CD14-positive monocyte (primary cell): ENCODE results near the gene PLIN3. TPM values are rescaled to one million over a fixed set of nuclear protein-coding genes. Genes with fewer than 3 reads are reported as not detected.

Experiments
- DNase-seq, 3 donors: peaks; one replicate each; pipeline ENCODE4 v3.0.0-alpha.2; 2011 to 2022
- H2AFZ ChIP-seq: 2 replicates; pipeline ENCODE4 v1.6.0; 2012; ENCODE audit warnings: mild to moderate bottlenecking, low read depth, low read length, inconsistent platforms; ENCODE audit not compliant: insufficient read depth, poor library complexity, severe bottlenecking
- H3K27ac ChIP-seq, 2 donors: 1 replicate in 1 of 2; 2 replicates in 1 of 2; pipeline ENCODE4 v1.5.1; 2012 to 2013; ENCODE audit warnings: low read length in 2 of 2, control low read depth in 1 of 2, inconsistent platforms in 1 of 2, low read depth in 1 of 2, mild to moderate bottlenecking in 1 of 2
- H3K27me3 ChIP-seq, 2 donors: one replicate each; pipeline versions ENCODE4 v1.6.0 to v1.6.1; 2011 to 2013; ENCODE audit warnings: low read length in 2 of 2; ENCODE audit not compliant: control insufficient read depth in 2 of 2, insufficient read depth in 2 of 2
- H3K36me3 ChIP-seq, 2 donors: replicated peaks in 1 of 2; 1 replicate in 1 of 2; 2 replicates in 1 of 2; pipeline versions ENCODE4 v1.5.1 to v1.6.1; 2012 to 2013; ENCODE audit warnings: low read length in 2 of 2, control low read depth in 1 of 2, inconsistent platforms in 1 of 2, mild to moderate bottlenecking in 1 of 2; ENCODE audit not compliant: insufficient read depth in 2 of 2, control insufficient read depth in 1 of 2
- H3K4me1 ChIP-seq, 2 donors: 1 replicate in 1 of 2; 2 replicates in 1 of 2; pipeline versions ENCODE4 v1.5.1 to v1.6.1; 2012 to 2013; ENCODE audit warnings: low read length in 2 of 2, control low read depth in 1 of 2, inconsistent platforms in 1 of 2, mild to moderate bottlenecking in 1 of 2, moderate library complexity in 1 of 2; ENCODE audit not compliant: insufficient read depth in 2 of 2, control insufficient read depth in 1 of 2
- H3K4me2 ChIP-seq: replicated peaks from 2 replicates; pipeline ENCODE3; 2012; ENCODE audit warnings: low read length, moderate library complexity, mild to moderate bottlenecking; ENCODE audit not compliant: poor library complexity, severe bottlenecking; ENCODE audit errors: extremely low read depth
- H3K4me3 ChIP-seq, 3 experiments: fragments of 200-600 bp in 1 of 3; sonication (generic) in 1 of 3; replicated peaks in 1 of 3; 1 replicate in 2 of 3; 2 replicates in 1 of 3; pipeline ENCODE4 v1.5.1; 2011 to 2013; ENCODE audit warnings: low read length in 3 of 3, mild to moderate bottlenecking in 3 of 3, control low read depth in 2 of 3, low read depth in 2 of 3, inconsistent platforms in 1 of 3, moderate library complexity in 1 of 3
- H3K79me2 ChIP-seq: 2 replicates; pipeline ENCODE4 v1.6.0; 2012; ENCODE audit warnings: mild to moderate bottlenecking, control low read depth, inconsistent platforms, low read length, moderate library complexity; ENCODE audit not compliant: insufficient read depth
- H3K9ac ChIP-seq: 2 replicates; pipeline ENCODE4 v1.6.0; 2017; ENCODE audit warnings: low read length, mild to moderate bottlenecking; ENCODE audit not compliant: insufficient read depth, poor library complexity, severe bottlenecking
- H3K9me3 ChIP-seq, 2 donors: replicated peaks in 1 of 2; 1 replicate in 1 of 2; 2 replicates in 1 of 2; pipeline versions ENCODE4 v1.5.1 to v1.6.1; 2012 to 2013; ENCODE audit warnings: low read length in 2 of 2, control low read depth in 1 of 2; ENCODE audit not compliant: control insufficient read depth in 1 of 2, insufficient read depth in 1 of 2
- H4K20me1 ChIP-seq: 2 replicates; pipeline ENCODE4 v1.6.0; 2012; ENCODE audit warnings: mild to moderate bottlenecking, low read length, control low read depth, moderate library complexity; ENCODE audit not compliant: insufficient read depth
- H3K27ac Mint-ChIP-seq, 7 donors: one replicate each; pipeline ENCODE4 v1.8.0; 2020; ENCODE audit warnings: mild to moderate bottlenecking in 7 of 7, mixed read lengths in 7 of 7, moderate library complexity in 6 of 7, inconsistent platforms in 2 of 7
- H3K27me3 Mint-ChIP-seq, 3 donors: one replicate each; pipeline ENCODE4 v1.8.0; 2021 to 2022; ENCODE audit warnings: low read depth in 3 of 3, mild to moderate bottlenecking in 3 of 3, mixed read lengths in 3 of 3, moderate library complexity in 3 of 3, inconsistent platforms in 1 of 3
- H3K36me3 Mint-ChIP-seq, 2 donors: one replicate each; pipeline ENCODE4 v1.8.0; 2020; ENCODE audit warnings: mixed read lengths in 2 of 2, inconsistent platforms in 1 of 2, mild to moderate bottlenecking in 1 of 2
- H3K4me1 Mint-ChIP-seq: one replicate; pipeline ENCODE4 v1.8.0; 2020; ENCODE audit warnings: mild to moderate bottlenecking, mixed read lengths
- H3K4me3 Mint-ChIP-seq, 2 donors: one replicate each; pipeline ENCODE4 v1.8.0; 2020; ENCODE audit warnings: mild to moderate bottlenecking in 2 of 2, mixed read lengths in 2 of 2, moderate library complexity in 1 of 2
- H3K9me3 Mint-ChIP-seq, 7 donors: one replicate each; pipeline ENCODE4 v1.8.0; 2020 to 2022; ENCODE audit warnings: mixed read lengths in 7 of 7, mild to moderate bottlenecking in 6 of 7, moderate library complexity in 6 of 7, inconsistent platforms in 2 of 7
- WGBS: methylation state at CpG from one replicate; pipeline ENCODE4 v1.1.5; 2013; ENCODE audit warnings: missing lambda C conversion rate; ENCODE audit not compliant: insufficient coverage; 5-methylcytosine and 5-hydroxymethylcytosine counted together
- intact Hi-C, 2 donors: fragments of 100-400 bp; cut with micrococcal nuclease; formaldehyde crosslinking; loops; one replicate each; pipeline versions ENCODE4 v1.15.0 to v1.15.1; 2023
- polyA plus RNA-seq, 3 donors: library from polyadenylated mRNA; depleted of rRNA in 1 of 3; unstranded in 2 of 3; stranded (reverse) in 1 of 3; fragments of 300-500 nt in 2 of 3; fragments of >200 nt in 1 of 3; fragmentation: Illumina TruSeq in 2 of 3; gene quantifications; 1 replicate in 2 of 3; 2 replicates in 1 of 3; pipeline ENCODE4 v1.2.3, GENCODE V29; 2012 to 2021
- TF ChIP-seq, protein P1 (sequence below): fragments of 200-600 bp; IDR thresholded peaks from one replicate; pipeline ENCODE4 v1.8.0; 2022; ENCODE audit warnings: antibody characterized with exemption, mild to moderate bottlenecking

PLIN3 gene
- polyA plus RNA-seq, 3 donors = 78.8 to 151 (median 138) TPM

DNA sequence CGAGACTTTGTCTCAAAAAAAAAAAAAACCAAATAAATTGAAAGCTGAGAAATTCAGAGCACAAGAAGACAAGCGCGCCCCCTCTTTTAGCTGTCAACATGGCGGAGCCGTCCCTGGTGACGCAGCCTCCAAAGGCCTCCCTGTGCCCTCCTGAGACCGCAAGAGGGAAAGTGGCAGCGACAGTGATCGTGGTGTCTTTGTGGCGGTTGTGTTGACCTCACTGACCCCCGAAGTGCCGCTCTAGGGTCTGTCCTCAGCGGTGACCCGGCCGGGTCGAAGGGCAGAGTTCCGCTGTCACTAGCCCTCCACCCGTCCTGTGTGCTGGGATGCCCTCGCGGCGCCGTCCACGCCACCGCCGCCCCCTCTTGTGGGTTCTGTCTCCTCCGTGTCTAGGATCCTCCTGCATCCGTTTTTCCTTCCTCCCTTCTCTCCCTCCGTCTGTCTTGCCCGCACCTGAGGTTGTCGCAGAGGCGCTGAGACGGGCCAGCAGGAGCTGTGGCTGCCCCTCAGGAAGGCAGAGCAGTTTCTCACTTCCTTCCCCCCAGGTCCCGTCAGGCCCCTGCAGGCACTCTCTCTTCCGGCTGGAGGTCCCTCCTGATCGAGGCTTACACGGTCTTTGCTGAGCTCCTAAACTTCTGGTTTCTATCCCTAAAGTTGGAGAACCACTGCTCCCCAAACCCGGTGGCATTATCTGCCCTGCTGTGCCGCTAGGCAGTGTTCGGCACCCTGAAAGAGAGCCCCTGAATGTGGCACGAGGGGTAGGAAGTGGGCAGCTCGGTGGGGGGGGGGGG is 49.0 kb upstream of the PLIN3 start:
- Histone ChIP-seq H2AFZ (peak overlapping the region; percentile 98), H3K36me3 (no peaks in the 10 kb centered on the region), H3K9ac (peak overlapping the region; percentile 82), H4K20me1 (peaks cover 10% of the 10 kb centered on the region), H3K4me1 (peaks cover 48 to 53% of the 10 kb centered on the region in 2 donors), H3K4me3 (peak overlapping the region; percentile 64 to 87 (median 86)), H3K79me2 (peaks cover 100% of the 10 kb centered on the region), H3K4me2 (peak overlapping the region; percentile 79), H3K27me3 (no peaks in the 10 kb centered on the region), H3K9me3 (no peaks in the 10 kb centered on the region), H3K27ac (peak overlapping the region; percentile 85 to 91)
- Mint-ChIP-seq H3K4me1 (peaks cover 51% of the 10 kb centered on the region), H3K4me3 (peak overlapping the region; percentile 93 to 100), H3K36me3 (peaks cover 4 to 26% of the 10 kb centered on the region in 2 donors), H3K27me3 (peaks cover 0 to 4% (median 0%) of the 10 kb centered on the region in 3 donors), H3K27ac (peak overlapping the region; percentile 91 to 99 (median 97)), H3K9me3 (peaks cover 0 to 2% (median 0%) of the 10 kb centered on the region in 7 donors)
- intact Hi-C loops = loop anchor here in 1 of 2 donors (10.0 kb wide), 2 partner anchors 58 to 182 kb away; no protein-coding TSS in a partner anchor
- TF ChIP-seq, protein P1, sequence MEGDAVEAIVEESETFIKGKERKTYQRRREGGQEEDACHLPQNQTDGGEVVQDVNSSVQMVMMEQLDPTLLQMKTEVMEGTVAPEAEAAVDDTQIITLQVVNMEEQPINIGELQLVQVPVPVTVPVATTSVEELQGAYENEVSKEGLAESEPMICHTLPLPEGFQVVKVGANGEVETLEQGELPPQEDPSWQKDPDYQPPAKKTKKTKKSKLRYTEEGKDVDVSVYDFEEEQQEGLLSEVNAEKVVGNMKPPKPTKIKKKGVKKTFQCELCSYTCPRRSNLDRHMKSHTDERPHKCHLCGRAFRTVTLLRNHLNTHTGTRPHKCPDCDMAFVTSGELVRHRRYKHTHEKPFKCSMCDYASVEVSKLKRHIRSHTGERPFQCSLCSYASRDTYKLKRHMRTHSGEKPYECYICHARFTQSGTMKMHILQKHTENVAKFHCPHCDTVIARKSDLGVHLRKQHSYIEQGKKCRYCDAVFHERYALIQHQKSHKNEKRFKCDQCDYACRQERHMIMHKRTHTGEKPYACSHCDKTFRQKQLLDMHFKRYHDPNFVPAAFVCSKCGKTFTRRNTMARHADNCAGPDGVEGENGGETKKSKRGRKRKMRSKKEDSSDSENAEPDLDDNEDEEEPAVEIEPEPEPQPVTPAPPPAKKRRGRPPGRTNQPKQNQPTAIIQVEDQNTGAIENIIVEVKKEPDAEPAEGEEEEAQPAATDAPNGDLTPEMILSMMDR = no peak
- WGBS = 4% methylated on average over 36 of the region's 41 CpGs
- DNase-seq = peak; percentile 31 to 44 (median 41)

DNA sequence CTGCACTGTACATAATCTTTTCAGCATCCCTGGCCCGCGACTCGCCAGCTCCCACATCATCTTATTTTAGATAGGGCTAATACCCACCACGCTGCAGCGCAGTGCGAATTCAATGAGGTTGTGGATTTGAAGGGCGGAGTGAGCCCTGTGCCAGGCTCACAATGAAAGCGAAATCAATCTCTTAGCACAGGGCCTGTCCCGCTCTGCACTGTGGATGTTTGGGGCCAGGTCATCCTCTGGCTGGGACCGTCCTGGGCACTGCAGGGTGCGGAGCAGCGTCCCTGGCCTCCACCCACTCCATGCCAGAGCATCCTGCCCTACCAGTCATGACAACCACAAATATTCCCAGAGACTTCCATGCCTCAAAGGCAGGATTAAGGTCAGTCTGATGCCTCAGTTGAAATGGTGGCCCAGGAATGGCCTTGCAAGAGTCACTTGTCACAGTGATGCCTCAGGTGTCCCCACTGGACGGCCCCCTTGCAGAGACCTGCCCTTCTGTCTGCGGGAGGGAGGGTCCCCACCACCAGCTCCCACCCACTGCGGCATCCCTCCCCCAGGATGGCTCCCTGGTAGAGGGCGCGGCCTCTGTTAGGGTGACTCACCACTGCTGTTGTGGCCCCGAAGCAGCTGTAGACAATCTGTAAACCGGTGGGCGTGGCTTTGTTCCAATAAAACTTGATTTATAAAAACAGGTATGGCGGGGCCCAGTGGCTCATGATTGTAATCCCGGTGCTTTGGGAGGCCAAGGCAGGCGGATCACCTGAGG is 47.5 kb upstream of the PLIN3 start:
- no peaks in the 10 kb centered on the region for H3K27me3 ChIP-seq
- H3K9me3 ChIP-seq = no peaks in the 10 kb centered on the region
- Mint-ChIP-seq H3K4me1 (peaks cover 61% of the 10 kb centered on the region), H3K27me3 (peaks cover 0 to 6% (median 0%) of the 10 kb centered on the region in 3 donors), H3K36me3 (peaks cover 4 to 19% of the 10 kb centered on the region in 2 donors), H3K4me3 (peak overlapping the region; percentile 93 to 100), H3K27ac (peak overlapping the region; percentile 91 to 99 (median 97)), H3K9me3 (peaks cover 0 to 2% (median 0%) of the 10 kb centered on the region in 7 donors)
- peaks cover 99% of the 10 kb centered on the region for H3K79me2 ChIP-seq
- peaks cover 60 to 68% of the 10 kb centered on the region in 2 donors for H3K4me1 ChIP-seq
- intact Hi-C loops = loop anchor here (5.0 to 10.0 kb wide), 4 partner anchors 43 to 180 kb away; no protein-coding TSS in a partner anchor
- H3K9ac ChIP-seq = peak overlapping the region; percentile 82
- TF ChIP-seq, protein P1 = no peak
- H3K36me3 ChIP-seq = no peaks in the 10 kb centered on the region
- H4K20me1 ChIP-seq = peaks cover 23% of the 10 kb centered on the region
- H3K4me2 ChIP-seq = peak overlapping the region; percentile 79
- DNase-seq = peak; percentile 47 to 70 (median 63)
- WGBS = 47% methylated on average over 14 of the region's 23 CpGs
- peak overlapping the region; percentile 64 to 87 (median 86) for H3K4me3 ChIP-seq
- peak overlapping the region; percentile 98 for H2AFZ ChIP-seq
- peak overlapping the region; percentile 85 to 91 for H3K27ac ChIP-seq
